Uterus (tissue), 2 donors: Measurements from ENCODE around the gene NCS1.

Experiments
- CTCF ChIP-seq, 4 experiments: fragments of 200-600 bp in 2 of 4; fragments of 450-650 bp in 2 of 4; sonication (generic) in 2 of 4; IDR thresholded peaks; one replicate each; pipeline ENCODE4 v1.5.1; 2016 to 2019; ENCODE audit warnings: antibody characterized with exemption in 4 of 4, mild to moderate bottlenecking in 2 of 4, moderate library complexity in 1 of 4
- POLR2A ChIP-seq, 2 donors: fragments of 450-650 bp; IDR thresholded peaks; one replicate each; pipeline ENCODE4 v1.6.1; 2016; ENCODE audit warnings: antibody characterized with exemption in 2 of 2, mild to moderate bottlenecking in 1 of 2, moderate library complexity in 1 of 2

GRCh38 chr9:130193531-130194377 lies 21.6 kb downstream of the NCS1 start:
- peak in 1 of 4 experiments; percentile 14 for TF ChIP-seq CTCF (IDR thresholded peaks at IDR 0.05)
- TF ChIP-seq POLR2A (IDR thresholded peaks at IDR 0.05), result no peak
